Measurements from ENCODE around the gene LRRTM1. TPM values are rescaled to one million over a fixed set of nuclear protein-coding genes. Genes with fewer than 3 reads are reported as not detected.

The LRRTM1 gene
- total and polyA plus RNA-seq, 2 of the 4 experiments (the other 2 are of a cell fraction): not detected

GRCh38 chr2:80340022-80340421, 35.5 kb upstream of the LRRTM1 start:
- Histone ChIP-seq H2AFZ (replicated peaks; ENCODE audit: low read length, poor library complexity) (no peak overlapping the region), H2BK15ac (ENCODE audit: low read depth, low read length) (no peak overlapping the region), H3K9ac (ENCODE audit: low read depth, low read length) (no peak overlapping the region), H3K27ac (ENCODE audit: insufficient read depth, low read length) (no peak overlapping the region), H3K18ac (ENCODE audit: low read depth, low read length) (no peak overlapping the region), H4K91ac (ENCODE audit: insufficient read depth, low read depth, low read length) (no peak overlapping the region), H4K5ac (ENCODE audit: low read depth, low read length) (no peak overlapping the region), H3K56ac (ENCODE audit: extremely low read depth, insufficient read depth, low read length) (no peak overlapping the region), H2BK20ac (ENCODE audit: low read depth, low read length) (no peak overlapping the region), H4K8ac (ENCODE audit: low read depth in 2 of 2, low read length in 2 of 2) (no peak overlapping the region), H2AK5ac (ENCODE audit: low read depth, low read length) (no peak overlapping the region), H3K4me3 (ENCODE audit: insufficient read depth, low read depth, low read length) (no peak overlapping the region), H3K14ac (replicated peaks; ENCODE audit: low read depth, low read length) (no peak overlapping the region), H3K4me2 (ENCODE audit: low read depth, low read length) (no peak overlapping the region), H3K27me3 (ENCODE audit: control insufficient read depth, insufficient read depth, low read length) (no peaks in the 10 kb centered on the region), H3K9me1 (ENCODE audit: insufficient read depth, low read length) (no peaks in the 10 kb centered on the region), H3K4me1 (ENCODE audit: control insufficient read depth, insufficient read depth, low read length) (no peaks in the 10 kb centered on the region), H2BK5ac (ENCODE audit: low read depth, low read length, poor library complexity, severe bottlenecking) (no peak overlapping the region), H4K20me1 (ENCODE audit: insufficient read depth, low read length) (no peaks in the 10 kb centered on the region), H3K4ac (ENCODE audit: low read depth, low read length) (no peak overlapping the region), H3K23ac (ENCODE audit: low read depth, low read length) (no peak overlapping the region), H3K79me1 (ENCODE audit: low read depth in 1 of 2, low read length in 2 of 2) (no peaks in the 10 kb centered on the region), H3K9me3 (ENCODE audit: control insufficient read depth, insufficient read depth, low read length) (no peaks in the 10 kb centered on the region), H3K36me3 (ENCODE audit: control insufficient read depth, insufficient read depth, low read length) (no peaks in the 10 kb centered on the region), H2BK120ac (ENCODE audit: low read depth, low read length) (no peak overlapping the region), H2AK9ac (replicated peaks; ENCODE audit: low read depth, low read length, poor library complexity) (no peak overlapping the region)
- no TSS peak for BruUV-seq (replicated peaks)
- WGBS, 2 experiments (ENCODE audit: extremely low coverage in 2 of 2, insufficient read length in 1 of 2): no CpG with 5 or more reads among the region's 3 CpGs
- ChIA-PET CTCF (no interaction called here), POLR2A (ENCODE audit: unreplicated experiment) (no interaction called here)
- in situ Hi-C loops (cut with MboI; ENCODE audit: low sequenced_read_pairs) (no loop called here), intact Hi-C loops (cut with micrococcal nuclease) (no loop called here), dilution Hi-C loops (cut with HindIII; ENCODE audit: low sequenced_read_pairs, unreplicated experiment) (no loop called here)
- no peak for TF ChIP-seq MAFK (IDR thresholded peaks at IDR 0.05; ENCODE audit: low read depth, low read length)
- no peak for TF ChIP-seq NFE2L2 (IDR thresholded peaks at IDR 0.05; ENCODE audit: low read depth, low read length)
- TF ChIP-seq CHD1 (IDR thresholded peaks at IDR 0.05; ENCODE audit: low read depth, low read length): no peak
- TF ChIP-seq CEBPB (IDR thresholded peaks at IDR 0.05; ENCODE audit: low read depth, low read length): no peak
- TF ChIP-seq RAD21 (IDR thresholded peaks at IDR 0.05; ENCODE audit: low read length): no peak
- TF ChIP-seq SMC3 (IDR thresholded peaks at IDR 0.05; ENCODE audit: low read depth, low read length): no peak
- TF ChIP-seq, protein P1, sequence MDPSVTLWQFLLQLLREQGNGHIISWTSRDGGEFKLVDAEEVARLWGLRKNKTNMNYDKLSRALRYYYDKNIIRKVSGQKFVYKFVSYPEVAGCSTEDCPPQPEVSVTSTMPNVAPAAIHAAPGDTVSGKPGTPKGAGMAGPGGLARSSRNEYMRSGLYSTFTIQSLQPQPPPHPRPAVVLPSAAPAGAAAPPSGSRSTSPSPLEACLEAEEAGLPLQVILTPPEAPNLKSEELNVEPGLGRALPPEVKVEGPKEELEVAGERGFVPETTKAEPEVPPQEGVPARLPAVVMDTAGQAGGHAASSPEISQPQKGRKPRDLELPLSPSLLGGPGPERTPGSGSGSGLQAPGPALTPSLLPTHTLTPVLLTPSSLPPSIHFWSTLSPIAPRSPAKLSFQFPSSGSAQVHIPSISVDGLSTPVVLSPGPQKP (IDR thresholded peaks at IDR 0.05; ENCODE audit: borderline replicate concordance, low read depth, low read length): no peak
- TF ChIP-seq FOS (IDR thresholded peaks at IDR 0.05; ENCODE audit: low read depth, low read length): no peak
- DNase-seq (no peak), ATAC-seq (ENCODE audit: low read depth) (no peak)

Measured in IMR-90 (cell line).